GM12891 (cell line): ENCODE data around the gene SLC37A2.
"Not testable (repeated sequence)": the region's sequence is repeated elsewhere in the genome, so short reads cannot be mapped to it uniquely, and the experiment has no call there.

Source experiments
- DNase-seq: peaks from one replicate; pipeline ENCODE4 v3.0.0; 2011; ENCODE audit warnings: low spot score; ENCODE audit not compliant: insufficient read length
- FAIRE-seq: peaks from 2 replicates; lab custom pipeline; 2011; peaks lifted over from hg19 to GRCh38; lab: Jason Lieb, UNC
- PAX5 ChIP-seq: IDR thresholded peaks from 2 replicates; pipeline ENCODE4 v1.6.1; 2011; ENCODE audit warnings: low read length, moderate library complexity, mild to moderate bottlenecking; ENCODE audit not compliant: insufficient read depth, severe bottlenecking
- POLR2A ChIP-seq: IDR thresholded peaks from 2 replicates; pipeline ENCODE4 v1.6.1; 2011; ENCODE audit warnings: low read depth, low read length, control low read depth
- POLR2AphosphoS5 ChIP-seq: IDR thresholded peaks from 2 replicates; pipeline ENCODE4 v1.6.1; 2011; ENCODE audit warnings: low read depth, low read length, control low read depth
- POU2F2 ChIP-seq: IDR thresholded peaks from 2 replicates; pipeline ENCODE4 v1.6.1; 2011; ENCODE audit warnings: low read depth, mild to moderate bottlenecking, control low read depth, low read length, moderate library complexity
- SPI1 ChIP-seq: IDR thresholded peaks from 2 replicates; pipeline ENCODE4 v1.6.1; 2011; ENCODE audit warnings: low read depth, low read length, control low read depth
- TAF1 ChIP-seq: IDR thresholded peaks from 2 replicates; pipeline ENCODE4 v1.6.1; 2011; ENCODE audit warnings: low read depth, low read length, control low read depth

SLC37A2 gene

DNA sequence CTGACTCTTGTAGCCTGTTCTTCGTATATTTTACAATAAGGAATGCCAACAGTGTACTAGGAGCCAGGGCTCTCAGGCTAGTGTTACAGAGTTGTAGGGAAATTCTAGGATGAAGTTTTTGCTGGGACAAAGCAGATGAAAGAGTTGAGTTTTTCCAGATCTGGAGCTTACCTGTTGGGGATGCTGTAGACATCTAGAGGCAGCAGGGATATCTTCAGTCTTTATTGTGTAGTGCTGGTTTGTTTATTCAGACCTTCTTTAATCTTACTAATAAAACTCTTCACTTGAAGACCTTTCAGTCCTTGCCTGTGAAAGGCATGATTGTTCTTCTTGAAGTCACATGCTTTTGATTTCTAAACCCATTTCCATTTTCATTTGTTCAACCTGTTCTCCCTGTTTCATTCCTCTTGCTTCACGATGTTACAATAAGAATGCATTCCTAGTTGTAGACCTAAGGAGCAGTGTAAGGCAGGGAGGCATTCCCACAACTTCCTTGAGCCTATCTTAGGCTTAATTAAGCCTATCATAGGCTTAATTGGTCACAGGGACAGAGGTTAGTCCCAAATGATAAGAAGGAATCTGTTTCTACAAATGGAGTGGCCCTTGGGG, 7.9 kb upstream of the SLC37A2 start:
- DNase-seq (no peak), FAIRE-seq (peak; percentile 5)
- no peak for TF ChIP-seq POLR2AphosphoS5

GRCh38 chr11:125056111-125056510, 7.0 kb upstream of the SLC37A2 start:
- DNase-seq, FAIRE-seq: not testable (repeated sequence)

- DNase-seq = no peak
- TF ChIP-seq TAF1 = no peak
- TF ChIP-seq POU2F2 = no peak
- TF ChIP-seq PAX5 = no peak
- no peak for TF ChIP-seq SPI1
- no peak for TF ChIP-seq POLR2AphosphoS5
- TF ChIP-seq POLR2A = no peak
- FAIRE-seq = no peak
These were observed 6.0 kb upstream of the SLC37A2 start for GRCh38 chr11:125056931-125057692.

DNA sequence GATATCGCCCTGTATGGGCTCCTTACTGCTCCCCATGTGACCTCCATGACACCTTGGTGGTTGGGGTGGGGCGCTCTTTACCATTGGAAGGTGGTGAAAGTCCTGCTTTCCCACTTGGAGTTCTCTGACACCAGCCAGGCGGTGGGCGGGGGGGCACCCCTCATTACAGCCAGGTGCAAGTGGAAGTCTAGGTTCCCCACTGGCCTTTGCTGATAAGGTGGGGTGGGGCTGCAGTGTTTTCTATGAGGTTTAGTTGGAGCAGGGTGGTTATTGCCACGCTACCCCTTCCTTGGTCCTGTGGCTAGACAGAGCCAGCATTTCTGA, 5.5 kb upstream of the SLC37A2 start:
- FAIRE-seq (no peak), DNase-seq (no peak)
- TF ChIP-seq POLR2AphosphoS5 = no peak
- TF ChIP-seq POU2F2 = no peak
- no peak for TF ChIP-seq SPI1
- TF ChIP-seq TAF1 = no peak

DNA sequence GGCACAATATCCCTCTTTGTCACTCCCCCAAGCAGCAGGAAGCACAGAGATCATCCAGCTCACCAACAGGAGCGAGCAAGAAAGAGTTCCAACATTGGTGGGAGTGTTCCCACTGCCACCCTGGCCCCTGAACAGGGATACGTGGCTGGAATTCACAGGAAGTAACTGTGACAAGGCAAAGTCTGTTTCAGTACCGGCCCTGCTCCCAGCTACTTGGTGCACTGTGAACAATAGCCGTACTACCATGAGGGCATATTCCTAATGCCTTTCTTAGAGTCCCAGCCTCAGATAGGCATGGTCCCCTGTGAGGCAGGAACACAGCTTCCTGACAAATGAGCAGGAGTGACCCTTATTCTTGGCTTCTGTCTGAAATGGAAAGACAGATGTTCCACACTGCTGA, 1.8 kb upstream of the SLC37A2 start:
- no peak for DNase-seq
- no peak for FAIRE-seq

GRCh38 chr11:125062218-125062930, 731 bp upstream of the SLC37A2 start:
- no peak for TF ChIP-seq SPI1
- no peak for TF ChIP-seq POLR2AphosphoS5
- no peak for TF ChIP-seq PAX5
- TF ChIP-seq TAF1 = no peak
- no peak for TF ChIP-seq POLR2A
- no peak for TF ChIP-seq POU2F2
- FAIRE-seq (peak; percentile 5), DNase-seq (no peak)

More for the DNA sequence above, 1.8 kb upstream of the SLC37A2 start:
- TF ChIP-seq SPI1 = no peak
- TF ChIP-seq POU2F2 = no peak
- TF ChIP-seq POLR2AphosphoS5 = no peak
- no peak for TF ChIP-seq PAX5
- TF ChIP-seq POLR2A = no peak

GRCh38 chr11:125063429-125064043, 431 bp downstream of the SLC37A2 start:
- DNase-seq (no peak), FAIRE-seq (peak; percentile 54)
- TF ChIP-seq PAX5 = no peak
- TF ChIP-seq POLR2A = no peak
- no peak for TF ChIP-seq POLR2AphosphoS5
- no peak for TF ChIP-seq POU2F2
- TF ChIP-seq TAF1 = no peak
- no peak for TF ChIP-seq SPI1

DNA sequence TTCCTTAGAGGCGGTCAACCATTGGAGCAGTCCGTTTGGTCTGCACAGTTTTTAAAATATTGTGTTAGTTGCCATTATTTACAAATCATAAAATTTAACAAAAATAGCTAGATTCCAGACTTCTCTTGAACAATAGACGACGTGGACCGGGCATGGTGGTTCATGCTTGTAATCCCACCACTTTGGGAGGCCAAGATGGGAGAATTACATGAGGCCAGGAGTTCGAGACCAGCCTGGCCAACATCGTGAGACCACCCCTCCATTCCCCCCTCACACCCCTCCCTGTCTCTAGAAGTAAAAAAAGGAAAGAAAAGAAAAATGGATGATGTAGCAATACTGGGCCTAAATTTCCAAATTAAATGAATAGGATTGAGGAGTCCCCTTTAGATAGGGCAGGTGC, 965 bp downstream of the SLC37A2 start:
- FAIRE-seq (no peak), DNase-seq (no peak)
- no peak for TF ChIP-seq PAX5
- TF ChIP-seq POU2F2 = no peak
- no peak for TF ChIP-seq POLR2AphosphoS5
- TF ChIP-seq TAF1 = no peak
- TF ChIP-seq SPI1 = no peak
- TF ChIP-seq POLR2A = no peak

DNA sequence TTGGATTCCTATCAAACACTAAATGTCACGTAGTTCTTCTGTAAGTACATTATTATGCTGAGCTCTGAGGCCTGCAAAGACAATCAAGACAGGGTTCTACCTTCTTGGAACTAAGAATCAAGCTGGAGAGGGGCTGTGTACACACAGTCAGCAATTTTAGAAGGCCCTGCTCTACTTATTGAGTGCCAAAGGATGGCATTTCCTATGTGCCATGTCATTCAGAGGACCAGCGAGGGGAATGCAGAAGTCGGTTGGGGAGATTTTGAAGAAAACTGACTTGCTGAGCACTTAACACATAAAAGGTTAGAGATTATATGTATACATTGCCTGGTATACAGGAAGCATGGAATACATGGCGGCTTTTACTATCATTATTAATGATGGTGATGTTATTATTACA, 5.3 kb downstream of the SLC37A2 start:
- TF ChIP-seq TAF1 = no peak
- no peak for TF ChIP-seq POU2F2
- TF ChIP-seq PAX5 = no peak
- TF ChIP-seq SPI1 = no peak
- no peak for TF ChIP-seq POLR2A
- no peak for TF ChIP-seq POLR2AphosphoS5
- FAIRE-seq (no peak), DNase-seq (no peak)

DNA sequence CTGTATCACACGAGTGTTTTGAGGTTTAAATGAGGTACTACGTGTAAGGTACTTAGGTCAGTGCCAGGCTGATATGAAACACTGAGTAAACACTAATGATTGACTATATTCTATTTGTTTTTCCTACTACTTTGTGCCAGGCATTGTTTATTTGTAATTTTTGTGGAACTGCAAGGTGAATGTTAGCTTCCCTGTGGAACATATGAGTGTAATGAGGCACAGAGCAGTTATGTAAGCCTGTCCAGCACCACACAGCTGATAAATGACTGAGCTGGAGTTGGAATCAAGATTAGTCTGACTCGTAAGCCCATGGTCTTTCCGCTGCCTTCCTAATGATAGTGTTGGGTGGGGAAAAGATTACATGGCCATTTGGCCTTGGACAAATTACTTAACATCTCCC, 5.9 kb downstream of the SLC37A2 start:
- TF ChIP-seq PAX5 = no peak
- TF ChIP-seq POLR2AphosphoS5 = no peak
- no peak for TF ChIP-seq TAF1
- no peak for TF ChIP-seq SPI1
- TF ChIP-seq POU2F2 = no peak
- TF ChIP-seq POLR2A = no peak
- no peak for DNase-seq
- no peak for FAIRE-seq
